Measurements from ENCODE around the gene FOXO1.
A peak's percentile ranks its signal among the peaks of the same experiment; 100 is the strongest.

Gene FOXO1

DNA sequence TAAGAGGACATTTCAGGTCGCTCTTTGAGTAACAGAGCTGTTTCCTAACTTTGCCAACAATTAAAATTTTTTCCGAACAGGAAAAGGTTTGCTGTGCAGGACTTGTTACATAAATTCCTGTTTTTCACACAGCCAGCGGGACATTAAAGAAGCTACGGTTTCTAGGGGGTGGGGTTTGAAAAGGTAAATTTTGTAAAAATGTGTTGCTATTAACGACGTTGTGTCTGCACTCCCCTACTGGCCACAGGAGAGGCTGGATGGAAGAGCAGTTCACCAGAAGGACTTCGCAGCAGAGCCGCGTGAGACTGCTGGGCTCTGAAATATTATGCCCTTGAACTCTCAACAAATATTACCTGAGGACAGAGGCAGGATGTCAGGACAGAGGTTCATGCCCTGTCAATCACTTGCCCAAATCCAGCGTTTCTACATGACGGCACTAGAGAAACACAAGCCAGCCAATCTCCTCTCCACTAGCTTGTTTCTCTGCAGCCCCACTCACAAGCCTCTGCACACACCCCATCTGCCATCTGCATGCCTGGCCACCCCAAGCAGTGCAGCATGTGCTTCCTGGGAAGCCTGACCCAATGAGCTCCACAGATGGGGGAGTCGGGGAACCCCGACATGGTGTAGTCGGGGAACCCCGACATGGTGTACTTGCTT lies 102.0 kb downstream of the FOXO1 start:
- in situ Hi-C loops (cut with HindIII; ENCODE audit: low sequenced_read_pairs): no loop called here
- no peak for DNase-seq (ENCODE audit: low read depth)
- no peak overlapping the region for H3K4me3 ChIP-seq (ENCODE audit: low read depth, low read length)
- TF ChIP-seq, protein P1, sequence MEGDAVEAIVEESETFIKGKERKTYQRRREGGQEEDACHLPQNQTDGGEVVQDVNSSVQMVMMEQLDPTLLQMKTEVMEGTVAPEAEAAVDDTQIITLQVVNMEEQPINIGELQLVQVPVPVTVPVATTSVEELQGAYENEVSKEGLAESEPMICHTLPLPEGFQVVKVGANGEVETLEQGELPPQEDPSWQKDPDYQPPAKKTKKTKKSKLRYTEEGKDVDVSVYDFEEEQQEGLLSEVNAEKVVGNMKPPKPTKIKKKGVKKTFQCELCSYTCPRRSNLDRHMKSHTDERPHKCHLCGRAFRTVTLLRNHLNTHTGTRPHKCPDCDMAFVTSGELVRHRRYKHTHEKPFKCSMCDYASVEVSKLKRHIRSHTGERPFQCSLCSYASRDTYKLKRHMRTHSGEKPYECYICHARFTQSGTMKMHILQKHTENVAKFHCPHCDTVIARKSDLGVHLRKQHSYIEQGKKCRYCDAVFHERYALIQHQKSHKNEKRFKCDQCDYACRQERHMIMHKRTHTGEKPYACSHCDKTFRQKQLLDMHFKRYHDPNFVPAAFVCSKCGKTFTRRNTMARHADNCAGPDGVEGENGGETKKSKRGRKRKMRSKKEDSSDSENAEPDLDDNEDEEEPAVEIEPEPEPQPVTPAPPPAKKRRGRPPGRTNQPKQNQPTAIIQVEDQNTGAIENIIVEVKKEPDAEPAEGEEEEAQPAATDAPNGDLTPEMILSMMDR (IDR thresholded peaks at IDR 0.05; ENCODE audit: low read depth, low read length, missing control alignments): peak; percentile 12

DNA sequence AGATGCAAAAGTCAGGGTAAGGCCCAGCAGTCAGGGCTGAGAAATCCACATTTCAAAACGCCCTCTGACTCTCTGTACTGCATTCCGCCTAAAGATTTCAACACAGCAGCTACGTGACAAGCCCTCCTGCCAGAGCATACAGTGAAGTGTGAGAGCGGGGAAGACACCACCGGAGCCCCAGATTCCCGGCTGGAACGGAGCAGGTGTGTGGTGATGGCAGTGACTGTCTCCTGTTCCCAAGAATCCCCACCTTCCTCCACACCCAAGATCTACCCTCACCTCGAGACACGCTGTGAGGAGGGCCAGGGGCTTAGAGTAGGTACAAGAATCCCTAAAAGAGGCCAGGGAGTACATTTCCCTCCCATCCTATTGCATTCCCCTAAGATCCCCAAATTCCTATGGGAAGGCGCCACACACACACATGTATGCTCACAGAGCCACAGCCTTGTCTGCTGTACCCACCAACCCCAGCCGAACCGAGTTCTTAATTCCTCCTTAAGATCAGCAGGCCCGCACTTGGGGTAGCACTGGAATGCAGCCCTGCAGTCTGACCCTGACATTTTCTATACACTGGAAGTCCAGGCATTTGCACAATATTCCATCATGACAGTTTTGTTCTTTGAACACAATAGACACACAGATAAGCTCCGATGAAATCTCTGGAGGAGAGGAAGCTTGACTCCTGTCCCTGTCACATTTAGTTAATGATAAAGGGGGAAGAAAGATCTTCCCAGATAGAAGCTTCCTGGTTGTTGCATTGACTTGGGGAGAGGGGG lies 102.9 kb downstream of the FOXO1 start:
- TF ChIP-seq, protein P1 (IDR thresholded peaks at IDR 0.05; ENCODE audit: low read depth, low read length, missing control alignments): no peak
- H3K4me3 ChIP-seq (ENCODE audit: low read depth, low read length): no peak overlapping the region
- in situ Hi-C loops (cut with HindIII; ENCODE audit: low sequenced_read_pairs): no loop called here
- no peak for DNase-seq (ENCODE audit: low read depth)

DNA sequence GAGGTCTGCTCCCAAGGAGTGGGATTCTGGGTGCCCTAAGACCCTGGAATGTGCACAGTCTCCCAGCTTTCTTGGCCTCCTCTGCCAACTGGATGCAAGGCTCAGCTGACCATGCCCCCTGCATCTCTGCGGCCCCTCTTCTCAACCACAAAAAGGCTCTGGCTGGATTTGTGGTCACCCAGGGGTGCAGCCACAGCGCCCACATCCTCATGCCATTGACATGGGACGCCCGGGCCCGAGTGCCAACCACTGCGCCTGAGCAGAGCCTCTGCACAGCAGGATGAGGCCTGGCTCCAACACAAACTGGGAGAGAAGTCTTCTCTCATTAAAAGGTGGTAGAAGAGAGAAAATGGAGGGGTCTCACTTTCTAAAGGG lies 103.5 kb downstream of the FOXO1 start:
- in situ Hi-C loops (cut with HindIII; ENCODE audit: low sequenced_read_pairs): no loop called here
- DNase-seq (ENCODE audit: low read depth): peak; percentile 35
- no peak overlapping the region for H3K4me3 ChIP-seq (ENCODE audit: low read depth, low read length)
- TF ChIP-seq, protein P1 (IDR thresholded peaks at IDR 0.05; ENCODE audit: low read depth, low read length, missing control alignments): no peak

DNA sequence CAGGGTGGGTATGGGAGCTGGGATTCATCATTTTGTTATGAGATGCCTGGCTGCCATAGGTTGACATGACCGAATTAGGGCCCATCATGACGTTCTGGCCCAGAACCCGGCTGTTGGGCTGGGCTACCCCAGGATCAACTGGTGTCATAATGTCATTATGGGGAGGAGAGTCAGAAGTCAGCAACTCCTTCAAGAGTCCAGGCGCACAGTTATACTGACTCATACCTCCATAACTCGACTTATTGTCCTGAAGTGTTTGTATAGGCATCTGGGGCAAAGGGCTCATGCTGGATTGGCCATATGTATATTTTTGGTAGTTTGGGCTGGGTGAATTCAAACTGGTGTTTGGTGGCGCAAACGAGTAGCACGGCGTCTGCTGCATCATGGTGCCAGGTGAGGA lies 106.5 kb downstream of the FOXO1 start:
- H3K4me3 ChIP-seq (ENCODE audit: low read depth, low read length): no peak overlapping the region
- TF ChIP-seq, protein P1 (IDR thresholded peaks at IDR 0.05; ENCODE audit: low read depth, low read length, missing control alignments): no peak
- in situ Hi-C loops (cut with HindIII; ENCODE audit: low sequenced_read_pairs): no loop called here
- DNase-seq (ENCODE audit: low read depth): no peak

DNA sequence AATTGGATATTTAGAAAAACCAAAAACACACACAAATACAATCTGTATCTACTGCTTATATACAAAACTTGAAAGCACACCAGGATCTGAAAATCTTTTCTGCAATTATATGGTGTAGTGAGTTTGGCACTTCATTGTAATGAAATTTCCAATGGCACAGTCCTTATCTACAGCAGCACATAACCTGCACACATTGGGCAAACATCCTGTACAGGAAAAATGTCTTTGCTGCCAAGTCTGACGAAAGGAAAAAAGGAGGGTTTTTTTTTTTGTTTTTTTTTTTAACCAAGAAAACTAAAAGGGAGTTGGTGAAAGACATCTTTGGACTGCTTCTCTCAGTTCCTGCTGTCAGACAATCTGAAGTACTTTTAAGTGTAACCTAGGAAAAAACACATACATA lies 107.8 kb downstream of the FOXO1 start:
- no peak for DNase-seq (ENCODE audit: low read depth)
- in situ Hi-C loops (cut with HindIII; ENCODE audit: low sequenced_read_pairs): no loop called here
- TF ChIP-seq, protein P1 (IDR thresholded peaks at IDR 0.05; ENCODE audit: low read depth, low read length, missing control alignments): no peak
- H3K4me3 ChIP-seq (ENCODE audit: low read depth, low read length): no peak overlapping the region

DNA sequence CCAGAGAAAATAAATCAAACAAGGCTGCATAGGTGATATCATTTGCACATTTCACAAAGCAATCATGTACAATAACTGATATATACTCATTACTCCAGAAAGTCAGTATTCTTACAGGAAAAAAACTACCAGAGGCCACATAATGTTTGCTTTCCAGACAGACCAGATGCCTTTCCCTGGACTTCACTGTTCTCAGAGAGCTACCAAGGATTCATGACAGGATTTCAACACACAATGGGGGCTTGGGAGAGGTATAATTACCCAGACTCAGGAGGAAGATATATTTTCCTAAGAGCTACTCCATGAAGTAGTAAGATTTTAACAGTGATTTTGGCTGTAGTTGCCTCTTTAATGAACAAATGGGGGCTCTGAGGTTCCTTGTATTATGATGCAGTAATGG lies 110.0 kb downstream of the FOXO1 start:
- TF ChIP-seq, protein P1 (IDR thresholded peaks at IDR 0.05; ENCODE audit: low read depth, low read length, missing control alignments): no peak
- no peak overlapping the region for H3K4me3 ChIP-seq (ENCODE audit: low read depth, low read length)
- in situ Hi-C loops (cut with HindIII; ENCODE audit: low sequenced_read_pairs): no loop called here
- no peak for DNase-seq (ENCODE audit: low read depth)

Data from astrocyte of the cerebellum (primary cell).